Stimulated activated CD4-positive, alpha-beta T cell treated with anti-CD3 and anti-CD28 coated beads, Interleukin-2, amount 100 ng/mL, for 24 hours (primary cell): ENCODE data around the gene SLC28A3.
A peak's percentile ranks its signal among the peaks of the same experiment; 100 is the strongest.
"Not testable (repeated sequence)": the region's sequence is repeated elsewhere in the genome, so short reads cannot be mapped to it uniquely, and the experiment has no call there.

ENCODE experiments used
- DNase-seq, 2 donors: peaks; one replicate each; pipeline ENCODE4 v3.0.0-alpha.2; 2020

The SLC28A3 gene

GRCh38 chr9:84340535-84340934 is at the start of gene SLC28A3:
TSS of gene SLC28A3 (minus strand) at chr9:84340758. CDS start at chr9:84340633, 125 bp downstream.
- DNase-seq = no peak

GRCh38 chr9:84390254-84390653 is 49.7 kb upstream of the SLC28A3 start:
- peak; percentile 18 to 49 for DNase-seq

GRCh38 chr9:84387821-84388220 is 47.3 kb upstream of the SLC28A3 start:
- no peak for DNase-seq

- DNase-seq = no peak
These were observed 46.2 kb upstream of the SLC28A3 start for GRCh38 chr9:84386753-84387152.

GRCh38 chr9:84385386-84386040 is 45.0 kb upstream of the SLC28A3 start:
- no peak for DNase-seq

- no peak for DNase-seq
These were observed 44.1 kb upstream of the SLC28A3 start for GRCh38 chr9:84384617-84385016.

- no peak for DNase-seq
These were observed 42.6 kb upstream of the SLC28A3 start for GRCh38 chr9:84383178-84383577.

- no peak for DNase-seq
These were observed 42.2 kb upstream of the SLC28A3 start for GRCh38 chr9:84382720-84383119.

- DNase-seq = no peak
These were observed 41.0 kb upstream of the SLC28A3 start for GRCh38 chr9:84381508-84381907.

GRCh38 chr9:84379740-84380139 is 39.2 kb upstream of the SLC28A3 start:
- no peak for DNase-seq

GRCh38 chr9:84375954-84376353 is 35.4 kb upstream of the SLC28A3 start:
- no peak for DNase-seq

GRCh38 chr9:84374516-84374915 is 34.0 kb upstream of the SLC28A3 start:
- no peak for DNase-seq

- DNase-seq = no peak
These were observed 33.5 kb upstream of the SLC28A3 start for GRCh38 chr9:84374013-84374412.

GRCh38 chr9:84371737-84372136 is 31.2 kb upstream of the SLC28A3 start:
- no peak for DNase-seq

- DNase-seq = no peak
These were observed 28.0 kb upstream of the SLC28A3 start for GRCh38 chr9:84368601-84369000.

GRCh38 chr9:84367726-84368125 is 27.2 kb upstream of the SLC28A3 start:
- DNase-seq = not testable (repeated sequence)

GRCh38 chr9:84366683-84367082 is 26.1 kb upstream of the SLC28A3 start:
- DNase-seq = no peak

- DNase-seq = not testable (repeated sequence)
These were observed 24.4 kb upstream of the SLC28A3 start for GRCh38 chr9:84364894-84365490.

GRCh38 chr9:84361645-84362044 is 21.1 kb upstream of the SLC28A3 start:
- DNase-seq = no peak

GRCh38 chr9:84357275-84357674 is 16.7 kb upstream of the SLC28A3 start:
- no peak for DNase-seq

GRCh38 chr9:84354035-84354434 is 13.5 kb upstream of the SLC28A3 start:
- DNase-seq = no peak

GRCh38 chr9:84349671-84350070 is 9.1 kb upstream of the SLC28A3 start:
- no peak for DNase-seq

GRCh38 chr9:84343111-84343521 is 2.6 kb upstream of the SLC28A3 start:
- no peak for DNase-seq

GRCh38 chr9:84339962-84340361 is 596 bp downstream of the SLC28A3 start:
- no peak for DNase-seq

- DNase-seq = no peak
These were observed 1.1 kb downstream of the SLC28A3 start for GRCh38 chr9:84339503-84339902.
